Small intestine (tissue), 7 donors: ENCODE measurements around the gene ZNF146. TPM values are rescaled to one million over a fixed set of nuclear protein-coding genes. Genes with fewer than 3 reads are reported as not detected.
"Not testable (repeated sequence)": the region's sequence is repeated elsewhere in the genome, so short reads cannot be mapped to it uniquely, and the experiment has no call there.

Source experiments
- DNase-seq, 2 donors: peaks; one replicate each; pipeline versions ENCODE4 v3.0.0 to v3.0.0-alpha.2; 2013
- FAIRE-seq: peaks from 2 replicates; lab custom pipeline; 2012; peaks lifted over from hg19 to GRCh38; lab: Jason Lieb, UNC
- H3K27ac ChIP-seq, 3 donors: one replicate each; pipeline ENCODE4 v1.5.1; 2013; ENCODE audit warnings: low read length in 2 of 3, mild to moderate bottlenecking in 2 of 3, control low read depth in 1 of 3, inconsistent platforms in 1 of 3, low read depth in 1 of 3, moderate library complexity in 1 of 3
- H3K27me3 ChIP-seq, 3 donors: one replicate each; pipeline ENCODE4 v1.6.1; 2013; ENCODE audit warnings: low read length in 3 of 3, inconsistent platforms in 1 of 3; ENCODE audit not compliant: control insufficient read depth in 3 of 3, insufficient read depth in 3 of 3
- H3K36me3 ChIP-seq, 3 donors: one replicate each; pipeline ENCODE4 v1.6.1; 2013; ENCODE audit warnings: low read length in 3 of 3, inconsistent platforms in 1 of 3, low read depth in 1 of 3, mild to moderate bottlenecking in 1 of 3, moderate library complexity in 1 of 3; ENCODE audit not compliant: control insufficient read depth in 3 of 3, insufficient read depth in 2 of 3
- H3K4me1 ChIP-seq, 3 donors: one replicate each; pipeline ENCODE4 v1.6.1; 2013; ENCODE audit warnings: low read length in 2 of 3, inconsistent platforms in 1 of 3, low read depth in 1 of 3, mild to moderate bottlenecking in 1 of 3, moderate library complexity in 1 of 3; ENCODE audit not compliant: control insufficient read depth in 3 of 3, insufficient read depth in 2 of 3
- H3K4me3 ChIP-seq, 3 donors: one replicate each; pipeline ENCODE4 v1.5.1; 2013; ENCODE audit warnings: low read length in 3 of 3, control low read depth in 1 of 3, inconsistent platforms in 1 of 3, low read depth in 1 of 3, mild to moderate bottlenecking in 1 of 3, moderate library complexity in 1 of 3
- H3K9me3 ChIP-seq, 2 donors: one replicate each; pipeline ENCODE4 v1.6.1; 2013; ENCODE audit warnings: low read depth in 1 of 2, low read length in 1 of 2; ENCODE audit not compliant: control insufficient read depth in 2 of 2, insufficient read depth in 1 of 2
- WGBS, 3 donors: extraction: QIAGEN DNeasy Blood & Tissue Kit; methylation state at CpG; one replicate each; pipeline ENCODE4 v1.1.7; 2013; 5-methylcytosine and 5-hydroxymethylcytosine counted together
- polyA plus RNA-seq, 4 donors: library from polyadenylated mRNA; stranded (reverse) in 3 of 4; unstranded in 1 of 4; fragments of 200-250 nt in 3 of 4; fragments of 120-200 nt in 1 of 4; gene quantifications; one replicate each; pipeline versions ENCODE4 v1.2.1 to v1.2.3, GENCODE V29; 2013
- donor health status: healthy with polysubstance abuse.
- donor health status: control.
- donor health status: control.
- donor health status: Bipolar disorder and iron deficiency.
- donor health status: healthy.

The ZNF146 gene
- polyA plus RNA-seq, 4 donors = 18.4 to 71.6 (median 25.7) TPM

DNA sequence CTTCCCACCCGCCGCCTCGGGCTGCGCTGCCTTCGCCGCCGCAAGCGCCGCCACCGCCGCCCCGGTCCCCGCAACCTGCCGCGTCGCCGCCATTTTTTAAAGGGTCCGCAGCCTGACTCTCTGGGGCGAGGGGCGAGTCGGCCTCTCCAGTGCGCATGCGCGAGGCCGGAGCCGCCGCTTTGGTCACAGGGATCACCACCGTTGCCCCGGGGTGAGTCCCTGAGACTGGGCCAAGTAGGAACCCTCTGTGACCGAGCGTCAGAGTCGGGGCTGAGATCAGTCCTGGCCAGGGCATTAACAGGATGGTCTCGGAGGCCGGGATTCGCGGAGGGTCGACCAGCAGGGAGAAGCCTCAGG, 42.6 kb downstream of the ZNF146 start:
- peaks cover 2 to 25% of the 10 kb centered on the region in 2 donors for H3K9me3 ChIP-seq
- WGBS, 3 donors = 22 to 53% (median 52%) methylated on average over 36 to 37 of the region's 37 CpGs
- H3K4me1 ChIP-seq = no peaks in the 10 kb centered on the region
- H3K27me3 ChIP-seq = no peaks in the 10 kb centered on the region
- H3K36me3 ChIP-seq = no peaks in the 10 kb centered on the region
- DNase-seq (no peak), FAIRE-seq (no peak)
- H3K27ac ChIP-seq = no peak overlapping the region
- H3K4me3 ChIP-seq = peak overlapping the region in 2 of 3 donors; percentile 10 to 26

DNA sequence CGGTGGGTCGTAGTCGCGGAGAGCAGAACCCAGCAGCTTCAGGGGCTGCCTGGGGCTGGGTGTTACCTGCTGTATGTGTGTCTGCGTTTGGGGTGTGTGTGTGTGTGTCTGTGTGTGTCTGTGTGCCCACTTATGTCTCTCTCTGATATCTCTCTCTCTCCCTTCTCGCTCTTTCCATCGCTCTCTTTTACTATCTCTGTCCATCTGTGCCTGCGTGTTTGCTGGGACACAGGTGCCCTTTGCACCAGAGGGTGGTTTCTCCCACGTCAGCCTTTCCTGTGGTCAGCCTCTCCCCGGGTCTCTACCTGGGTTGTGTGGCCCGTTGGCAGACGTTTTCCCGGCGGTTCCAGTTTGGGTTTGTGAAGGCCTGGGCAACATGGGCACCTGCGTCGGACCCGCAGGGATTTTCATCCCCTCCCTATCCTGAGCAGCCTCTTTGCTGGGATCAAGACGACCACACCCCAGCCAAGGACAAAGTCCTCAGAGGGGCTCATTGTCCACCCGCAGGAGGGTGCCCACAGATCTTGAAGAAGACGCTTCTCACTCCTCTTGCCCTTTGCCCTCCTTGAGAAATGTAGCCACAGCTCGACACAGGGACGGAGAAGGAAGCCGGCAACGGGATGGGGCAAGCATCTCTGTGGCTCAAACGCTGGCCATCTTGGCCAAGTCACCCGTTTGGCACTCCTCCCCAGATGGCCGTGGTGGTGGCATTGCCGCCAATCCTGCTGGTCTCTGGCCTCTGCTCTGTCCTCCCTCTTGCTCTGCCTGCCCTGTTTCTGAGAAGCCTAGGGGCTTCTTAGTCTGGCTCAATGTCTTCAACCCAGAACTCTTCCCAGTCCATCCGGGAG, 43.3 kb downstream of the ZNF146 start:
- FAIRE-seq = no peak
- peaks cover 2 to 23% of the 10 kb centered on the region in 2 donors for H3K9me3 ChIP-seq
- no peaks in the 10 kb centered on the region for H3K27me3 ChIP-seq
- H3K36me3 ChIP-seq = no peaks in the 10 kb centered on the region
- no peak for DNase-seq
- H3K27ac ChIP-seq = no peak overlapping the region
- H3K4me3 ChIP-seq = peak overlapping the region in 1 of 3 donors; percentile 26
- no peaks in the 10 kb centered on the region for H3K4me1 ChIP-seq
- WGBS, 3 donors = 87 to 89% (median 88%) methylated on average over 27 to 29 of the region's 29 CpGs

DNA sequence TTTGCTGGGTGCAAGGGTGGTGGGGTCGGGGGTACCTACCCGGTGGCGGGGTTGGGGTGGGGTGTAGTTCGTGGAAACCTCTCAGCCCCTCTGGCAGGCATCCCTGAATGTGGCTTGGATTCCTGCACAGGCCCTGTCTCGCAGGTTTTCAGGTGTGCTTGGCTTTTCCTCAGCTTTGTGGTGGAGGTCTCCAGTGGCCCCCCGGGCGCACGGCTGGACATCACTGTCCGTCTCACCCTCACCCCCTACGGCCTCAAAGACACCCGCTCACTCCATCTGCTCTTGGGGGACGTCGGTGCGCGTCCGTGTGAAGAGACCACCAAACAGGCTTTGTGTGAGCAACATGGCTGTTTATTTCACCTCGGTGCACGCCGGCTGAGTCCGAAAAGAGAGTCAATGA, 44.3 kb downstream of the ZNF146 start:
- Histone ChIP-seq H3K4me3 (no peak overlapping the region), H3K27ac (no peak overlapping the region), H3K9me3 (peaks cover 2 to 21% of the 10 kb centered on the region in 2 donors), H3K27me3 (no peaks in the 10 kb centered on the region), H3K36me3 (no peaks in the 10 kb centered on the region), H3K4me1 (no peaks in the 10 kb centered on the region)
- FAIRE-seq = no peak
- 94 to 95% (median 94%) methylated on average over 20 of the region's 20 CpGs for WGBS, 3 donors
- no peak for DNase-seq

DNA sequence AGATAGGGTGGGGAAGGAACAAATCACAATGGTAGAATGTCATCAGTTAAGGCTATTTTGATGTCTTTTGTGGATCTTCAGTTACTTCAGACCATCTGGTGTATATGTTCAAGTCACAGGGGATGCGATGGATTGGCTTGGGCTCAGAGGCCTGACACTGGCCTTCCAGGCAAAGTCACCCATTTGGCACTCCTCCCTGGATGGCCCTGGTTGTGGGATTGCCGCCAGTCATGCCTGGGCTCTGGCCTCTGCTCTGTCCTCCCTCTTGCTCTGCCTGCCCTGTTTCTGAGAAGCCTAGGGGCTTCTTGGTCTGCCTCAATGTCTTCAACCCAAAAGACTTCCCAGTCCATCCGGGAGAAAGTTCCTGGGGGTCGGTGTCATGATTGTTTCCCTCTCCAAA, 50.2 kb downstream of the ZNF146 start:
- Histone ChIP-seq H3K27ac (no peak overlapping the region), H3K4me1 (no peaks in the 10 kb centered on the region), H3K4me3 (no peak overlapping the region), H3K27me3 (no peaks in the 10 kb centered on the region), H3K36me3 (no peaks in the 10 kb centered on the region), H3K9me3 (peaks cover 7 to 23% of the 10 kb centered on the region in 2 donors)
- 90 to 97% (median 95%) methylated on average over 4 of the region's 4 CpGs for WGBS, 3 donors
- DNase-seq (no peak), FAIRE-seq (no peak)

DNA sequence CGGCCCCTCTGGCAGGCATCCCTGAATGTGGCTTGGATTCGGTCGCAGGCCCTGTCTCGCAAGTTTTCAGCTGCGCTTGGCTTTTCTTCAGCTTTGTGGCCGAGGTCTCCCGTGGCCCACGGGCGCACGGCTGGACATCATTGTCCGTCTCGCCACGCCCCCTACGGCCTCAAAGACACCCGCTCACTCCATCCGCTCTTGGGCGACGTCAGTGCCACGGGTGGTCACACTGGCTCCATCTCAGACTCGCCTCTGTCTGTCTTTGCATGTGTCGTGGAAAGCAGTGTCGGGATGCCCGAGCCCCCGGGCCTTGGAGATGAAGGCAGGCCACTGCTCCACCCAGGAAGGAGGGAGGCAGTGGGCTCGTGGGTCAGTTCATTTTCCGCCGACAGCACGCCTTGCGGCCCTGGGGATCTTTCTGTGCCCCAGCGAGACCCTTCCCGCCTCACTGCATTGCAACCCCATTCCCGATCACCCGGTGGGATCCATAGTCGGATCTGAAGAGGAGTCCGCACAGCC, 51.0 kb downstream of the ZNF146 start:
- no peak for FAIRE-seq
- 93 to 94% (median 93%) methylated on average over 30 to 35 of the region's 35 CpGs for WGBS, 3 donors
- Histone ChIP-seq H3K36me3 (no peaks in the 10 kb centered on the region), H3K4me3 (no peak overlapping the region), H3K27me3 (no peaks in the 10 kb centered on the region), H3K9me3 (peaks cover 7 to 23% of the 10 kb centered on the region in 2 donors), H3K27ac (no peak overlapping the region), H3K4me1 (no peaks in the 10 kb centered on the region)
- DNase-seq = no peak

DNA sequence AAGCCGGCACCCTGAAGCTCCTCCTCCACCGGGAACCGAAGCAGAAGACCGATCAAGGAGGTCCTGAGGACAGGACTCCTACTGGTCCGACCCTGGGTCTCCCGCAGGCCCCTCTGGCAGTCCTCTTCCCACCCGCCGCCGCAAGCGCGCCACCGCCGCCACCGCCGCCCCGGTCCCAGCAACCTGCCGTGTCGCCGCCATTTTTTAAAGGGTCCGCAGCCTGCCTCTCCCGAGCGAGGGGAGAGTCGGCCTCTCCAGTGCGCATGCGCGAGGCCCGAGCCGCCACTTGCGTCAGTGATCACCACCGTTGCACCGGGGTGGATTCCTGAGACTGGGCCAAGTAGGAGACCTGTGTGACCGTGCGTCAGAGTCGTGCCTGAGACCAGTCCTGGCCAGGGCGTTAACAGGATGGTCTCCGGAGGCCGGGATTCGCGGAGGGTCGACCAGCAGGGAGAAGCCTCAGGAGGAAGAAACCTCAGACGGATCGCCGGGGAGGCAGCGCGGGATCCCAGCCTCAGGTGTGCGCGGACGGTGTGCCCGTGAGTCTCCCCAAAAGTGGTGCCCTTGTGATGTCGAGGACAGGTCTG, 51.6 kb downstream of the ZNF146 start:
- Histone ChIP-seq H3K36me3 (no peaks in the 10 kb centered on the region), H3K4me1 (no peaks in the 10 kb centered on the region), H3K27ac (no peak overlapping the region), H3K4me3 (no peak overlapping the region), H3K27me3 (no peaks in the 10 kb centered on the region), H3K9me3 (peaks cover 7 to 23% of the 10 kb centered on the region in 2 donors)
- 83 to 90% (median 88%) methylated on average over 34 to 50 of the region's 50 CpGs for WGBS, 3 donors
- DNase-seq = no peak
- FAIRE-seq = no peak

DNA sequence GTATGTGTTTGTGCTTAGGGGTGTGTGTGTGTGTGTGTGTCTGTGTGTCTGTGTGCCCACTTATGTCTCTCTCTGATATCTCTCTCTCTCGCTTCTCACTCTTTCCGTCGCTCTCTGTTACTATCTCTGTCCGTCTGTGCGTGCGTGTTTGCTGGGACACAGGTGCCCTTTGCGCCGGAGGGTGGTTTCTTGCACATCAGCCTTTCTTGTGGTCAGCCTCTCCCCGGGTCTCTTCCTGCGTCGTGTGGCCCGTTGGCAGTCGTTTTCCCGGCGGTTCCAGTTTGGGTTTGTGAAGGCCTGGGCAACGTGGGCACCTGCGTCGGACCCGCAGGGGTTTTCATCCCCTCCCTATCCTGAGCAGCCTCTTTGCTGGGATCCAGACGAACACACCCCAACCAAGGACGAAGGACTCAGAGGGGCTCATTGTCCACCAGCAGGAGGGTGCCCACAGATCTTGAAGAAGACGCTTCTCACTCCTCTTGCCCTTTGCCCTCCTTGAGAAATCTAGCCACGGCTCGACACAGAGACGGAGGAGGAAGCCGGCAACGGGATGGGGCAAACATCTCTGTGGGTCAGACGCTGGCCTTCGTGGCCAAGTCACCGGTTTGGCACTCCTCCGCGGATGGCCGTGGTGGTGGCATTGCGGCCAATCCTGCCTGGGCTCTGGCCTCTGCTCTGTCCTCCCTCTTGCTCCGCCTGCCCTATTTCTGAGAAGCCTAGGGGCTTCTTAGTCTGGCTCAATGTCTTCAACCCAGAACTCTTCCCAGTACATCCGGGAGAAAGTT, 52.3 kb downstream of the ZNF146 start:
- no peaks in the 10 kb centered on the region for H3K36me3 ChIP-seq
- no peaks in the 10 kb centered on the region for H3K27me3 ChIP-seq
- WGBS, 3 donors = 96% methylated on average over 36 of the region's 36 CpGs
- no peak overlapping the region for H3K4me3 ChIP-seq
- no peaks in the 10 kb centered on the region for H3K4me1 ChIP-seq
- peaks cover 7 to 23% of the 10 kb centered on the region in 2 donors for H3K9me3 ChIP-seq
- DNase-seq (no peak), FAIRE-seq (no peak)
- no peak overlapping the region for H3K27ac ChIP-seq

DNA sequence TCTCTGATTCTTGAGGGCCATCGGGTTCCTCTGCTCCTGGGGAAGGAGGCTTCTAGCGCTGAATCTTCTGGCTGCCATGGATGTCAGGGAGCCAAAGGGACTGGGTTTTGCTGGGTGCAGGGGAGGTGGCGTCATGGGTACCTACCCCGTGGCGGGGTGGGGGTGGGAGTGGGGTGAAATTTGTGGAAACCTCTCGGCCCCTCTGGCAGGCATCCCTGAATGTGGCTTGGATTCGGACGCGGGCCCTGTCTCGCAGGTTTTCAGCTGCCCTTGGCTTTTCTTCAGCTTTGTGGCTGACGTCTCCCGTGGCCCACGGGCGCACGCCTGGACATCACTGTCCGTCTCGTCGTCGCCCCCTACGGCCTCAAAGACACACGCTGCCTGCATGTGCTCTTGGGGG, 53.2 kb downstream of the ZNF146 start:
- not testable (repeated sequence) for H3K27me3 ChIP-seq, H3K4me1 ChIP-seq, H3K27ac ChIP-seq, H3K36me3 ChIP-seq, H3K4me3 ChIP-seq, FAIRE-seq, DNase-seq
- peaks cover 7 to 23% of the 10 kb centered on the region in 2 donors for H3K9me3 ChIP-seq
- 91 to 97% (median 92%) methylated on average over 18 to 21 of the region's 21 CpGs for WGBS, 3 donors
